Thoracic aorta endothelial cell (primary cell): Measurements from ENCODE around the gene SELENOT. TPM values are rescaled to one million over a fixed set of nuclear protein-coding genes. Genes with fewer than 3 reads are reported as not detected.

ENCODE experiments used
- total RNA-seq: library from RNA; depleted of rRNA; stranded (reverse); fragments of >200 nt; gene quantifications from 2 replicates; pipeline ENCODE4 v1.2.3, GENCODE V29; 2012

SELENOT gene, protein sequence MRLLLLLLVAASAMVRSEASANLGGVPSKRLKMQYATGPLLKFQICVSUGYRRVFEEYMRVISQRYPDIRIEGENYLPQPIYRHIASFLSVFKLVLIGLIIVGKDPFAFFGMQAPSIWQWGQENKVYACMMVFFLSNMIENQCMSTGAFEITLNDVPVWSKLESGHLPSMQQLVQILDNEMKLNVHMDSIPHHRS
- total RNA-seq, result 237 and 240 TPM in 2 replicates

GRCh38 chr3:150603153-150603979, at the start of gene SELENOT:
SELENOT (plus strand) TSS chr3:150603321; CDS start chr3:150603363, 42 bp downstream.

Other genes starting within 250 kb of the SELENOT start
- 20.9 and 22.7 TPM in 2 replicates for gene TSC22D2, start 195.0 kb upstream of the SELENOT start, total RNA-seq
- 171 and 184 TPM in 2 replicates for gene SERP1, start 56.8 kb upstream of the SELENOT start, total RNA-seq
- gene EIF2A, start 56.5 kb upstream of the SELENOT start, total RNA-seq, result 279 and 306 TPM in 2 replicates
- not detected in 2 replicates for gene ERICH6, start 100.6 kb downstream of the SELENOT start, total RNA-seq
- gene SIAH2, start 159.8 kb downstream of the SELENOT start, total RNA-seq, result 18.7 and 20.5 TPM in 2 replicates